Ishikawa (cell line): Measurements from ENCODE around the gene SPESP1.

Source experiments
- CEBPB ChIP-seq: IDR thresholded peaks from 2 replicates; pipeline ENCODE4 v1.6.1; 2012
- CREB1 ChIP-seq: IDR thresholded peaks from 2 replicates; pipeline ENCODE4 v1.6.1; 2012; ENCODE audit warnings: low read depth
- EGR1 ChIP-seq: IDR thresholded peaks from 2 replicates; pipeline ENCODE4 v1.6.1; 2012
- EP300 ChIP-seq: IDR thresholded peaks from 2 replicates; pipeline ENCODE4 v1.6.1; 2012; ENCODE audit warnings: borderline replicate concordance
- FOXM1 ChIP-seq: IDR thresholded peaks from 2 replicates; pipeline ENCODE4 v1.6.1; 2012; ENCODE audit warnings: low read depth, borderline replicate concordance
- MAX ChIP-seq: IDR thresholded peaks from 2 replicates; pipeline ENCODE4 v1.6.1; 2012
- NFIC ChIP-seq: IDR thresholded peaks from 2 replicates; pipeline ENCODE4 v1.6.1; 2012
- RAD21 ChIP-seq: IDR thresholded peaks from 2 replicates; pipeline ENCODE4 v1.6.1; 2012; ENCODE audit warnings: low read depth
- REST ChIP-seq: IDR thresholded peaks from 2 replicates; pipeline ENCODE4 v1.6.1; 2012; ENCODE audit warnings: low read depth, mild to moderate bottlenecking
- TAF1 ChIP-seq: IDR thresholded peaks from 2 replicates; pipeline ENCODE4 v1.6.1; 2012; ENCODE audit warnings: low read depth, mild to moderate bottlenecking
- TCF12 ChIP-seq: IDR thresholded peaks from 2 replicates; pipeline ENCODE4 v1.6.1; 2012; ENCODE audit warnings: low read depth
- TEAD4 ChIP-seq: IDR thresholded peaks from 2 replicates; pipeline ENCODE4 v1.6.1; 2012
- USF1 ChIP-seq: IDR thresholded peaks from 2 replicates; pipeline ENCODE4 v1.6.1; 2012
- YY1 ChIP-seq: IDR thresholded peaks from 2 replicates; pipeline ENCODE4 v1.6.1; 2012; ENCODE audit warnings: low read depth
- ZBTB7A ChIP-seq: IDR thresholded peaks from 2 replicates; pipeline ENCODE4 v1.6.1; 2012; ENCODE audit warnings: low read depth

Gene SPESP1

GRCh38 chr15:68958597-68958996, 28.3 kb downstream of the SPESP1 start:
- no peak for TF ChIP-seq CEBPB
- TF ChIP-seq TEAD4: no peak
- TF ChIP-seq FOXM1: no peak
- no peak for TF ChIP-seq CREB1
- TF ChIP-seq YY1: no peak
- no peak for TF ChIP-seq USF1
- no peak for TF ChIP-seq ZBTB7A
- TF ChIP-seq TCF12: no peak
- TF ChIP-seq REST: no peak
- no peak for TF ChIP-seq RAD21
- TF ChIP-seq EP300: no peak
- TF ChIP-seq MAX: no peak
- no peak for TF ChIP-seq TAF1
- no peak for TF ChIP-seq EGR1
- TF ChIP-seq NFIC: no peak

DNA sequence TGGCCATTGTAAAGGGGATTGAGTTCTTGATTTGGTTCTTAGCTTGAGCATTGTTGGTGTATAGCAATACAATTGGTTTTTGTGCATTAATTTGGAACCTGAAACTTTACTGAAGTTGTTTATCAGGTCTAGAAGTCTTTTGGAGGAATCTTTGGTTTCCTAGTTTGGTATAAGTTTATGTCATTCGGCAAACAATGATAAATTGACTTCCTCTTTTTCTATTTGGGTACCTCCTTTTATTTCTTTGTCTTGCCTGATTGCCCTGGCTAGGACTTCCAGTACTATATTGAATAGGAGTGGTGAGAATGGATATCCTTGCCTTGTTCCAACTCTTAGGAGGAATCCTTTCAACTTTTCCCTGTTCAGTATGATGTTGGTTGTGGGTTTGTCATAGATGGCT, 32.1 kb downstream of the SPESP1 start:
- TF ChIP-seq MAX: no peak
- TF ChIP-seq RAD21: no peak
- no peak for TF ChIP-seq REST
- TF ChIP-seq EGR1: no peak
- no peak for TF ChIP-seq EP300
- no peak for TF ChIP-seq CEBPB
- no peak for TF ChIP-seq YY1
- no peak for TF ChIP-seq CREB1
- no peak for TF ChIP-seq FOXM1
- no peak for TF ChIP-seq USF1
- no peak for TF ChIP-seq TCF12

- no peak for TF ChIP-seq REST
- TF ChIP-seq MAX: no peak
- TF ChIP-seq TCF12: no peak
- no peak for TF ChIP-seq CEBPB
- no peak for TF ChIP-seq TEAD4
- TF ChIP-seq TAF1: no peak
- no peak for TF ChIP-seq USF1
- no peak for TF ChIP-seq YY1
- no peak for TF ChIP-seq NFIC
- TF ChIP-seq RAD21: no peak
- no peak for TF ChIP-seq CREB1
Measured at GRCh38 chr15:68966996-68967395, 36.7 kb downstream of the SPESP1 start.

DNA sequence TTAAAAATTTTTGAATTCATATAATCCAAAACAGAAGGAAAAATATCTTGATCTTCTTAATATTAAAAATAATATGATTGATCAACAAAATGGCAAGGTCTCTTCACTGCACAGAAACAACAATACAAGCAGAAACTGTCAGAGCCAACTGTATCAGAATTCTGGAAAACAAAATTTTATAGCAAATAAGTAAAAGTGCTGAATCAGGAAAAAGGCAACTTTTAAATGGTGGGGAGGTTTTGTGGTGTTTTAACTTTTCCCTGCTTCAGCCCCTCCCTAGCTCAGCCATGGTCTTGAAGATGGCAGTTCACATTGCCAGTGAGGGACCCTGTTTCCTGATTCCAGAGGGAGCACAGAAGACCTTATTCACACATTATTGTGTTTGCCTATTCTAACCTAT, 37.6 kb downstream of the SPESP1 start:
- TF ChIP-seq ZBTB7A: no peak
- TF ChIP-seq CEBPB: no peak
- TF ChIP-seq MAX: no peak
- TF ChIP-seq EP300: no peak
- no peak for TF ChIP-seq FOXM1
- TF ChIP-seq TCF12: no peak
- TF ChIP-seq REST: no peak
- TF ChIP-seq YY1: no peak
- TF ChIP-seq TAF1: no peak
- no peak for TF ChIP-seq RAD21
- no peak for TF ChIP-seq CREB1
- no peak for TF ChIP-seq TEAD4
- no peak for TF ChIP-seq NFIC
- TF ChIP-seq USF1: no peak
- TF ChIP-seq EGR1: no peak
